Measurements from ENCODE around the gene WDR90. TPM values are rescaled to one million over a fixed set of nuclear protein-coding genes. Genes with fewer than 3 reads are reported as not detected.

WDR90 gene
- total and polyA plus RNA-seq, 2 donors from 2014 or later, result 10.6 to 51.6 TPM

DNA sequence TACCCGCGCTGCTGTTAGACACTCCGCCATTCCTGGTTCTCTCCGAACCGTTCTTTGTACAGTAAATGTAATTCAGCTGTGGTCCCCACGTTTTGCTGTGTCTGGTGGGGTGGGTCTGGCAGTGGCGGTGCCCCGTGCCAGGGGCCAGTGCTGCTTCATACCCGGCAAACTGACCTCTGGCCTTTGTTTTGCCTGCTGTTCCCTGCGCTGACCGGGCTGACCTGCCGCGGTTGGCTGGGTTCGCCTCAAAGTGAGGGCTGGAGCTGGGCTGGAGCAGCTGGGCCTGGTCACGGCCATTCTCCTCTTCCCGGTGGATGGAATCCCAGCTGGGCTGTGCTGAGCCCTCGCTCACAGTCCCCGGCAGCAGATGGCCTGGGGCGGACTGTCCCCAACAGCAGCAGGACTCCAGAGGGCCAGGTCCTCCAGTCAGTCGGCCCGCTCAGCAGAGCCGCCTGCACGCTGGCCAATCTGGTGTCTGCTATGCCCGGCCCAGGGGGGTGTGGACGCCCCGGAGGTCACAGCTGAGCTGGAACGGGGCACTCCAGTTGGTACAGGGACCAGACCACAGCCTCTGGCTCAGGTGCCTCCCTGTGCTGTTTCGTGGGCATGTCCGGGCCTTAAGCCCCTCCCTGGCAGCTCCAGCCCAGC, 19.9 kb upstream of the WDR90 start:
- Histone ChIP-seq H3K9ac (ENCODE audit: low read length in 3 of 3) (no peak overlapping the region), H3K4me1 (ENCODE audit: control insufficient read depth in 2 of 3, insufficient read depth in 2 of 3, low read depth in 1 of 3, low read length in 3 of 3) (peaks cover 0 to 25% (median 12%) of the 10 kb centered on the region in 3 donors), H3K27ac (ENCODE audit: low read depth in 2 of 2, low read length in 2 of 2) (peak overlapping the region in 1 of 2 donors; percentile 14), H3K27me3 (ENCODE audit: control insufficient read depth, insufficient read depth, low read length) (no peaks in the 10 kb centered on the region), H3K9me3 (ENCODE audit: control insufficient read depth in 2 of 3, insufficient read depth in 1 of 3, low read length in 3 of 3) (no peaks in the 10 kb centered on the region), H3K36me3 (ENCODE audit: control insufficient read depth in 2 of 3, insufficient read depth in 3 of 3, low read length in 3 of 3) (peaks cover 0 to 6% (median 0%) of the 10 kb centered on the region in 3 donors), H3K4me3 (ENCODE audit: low read length in 3 of 3) (no peak overlapping the region)
- DNase-seq (peak in 4 of 5 donors; percentile 53 to 87 (median 65)), FAIRE-seq (no peak)
- intact Hi-C loops (cut with DNase I), result no loop called here
- TF ChIP-seq, protein P1, sequence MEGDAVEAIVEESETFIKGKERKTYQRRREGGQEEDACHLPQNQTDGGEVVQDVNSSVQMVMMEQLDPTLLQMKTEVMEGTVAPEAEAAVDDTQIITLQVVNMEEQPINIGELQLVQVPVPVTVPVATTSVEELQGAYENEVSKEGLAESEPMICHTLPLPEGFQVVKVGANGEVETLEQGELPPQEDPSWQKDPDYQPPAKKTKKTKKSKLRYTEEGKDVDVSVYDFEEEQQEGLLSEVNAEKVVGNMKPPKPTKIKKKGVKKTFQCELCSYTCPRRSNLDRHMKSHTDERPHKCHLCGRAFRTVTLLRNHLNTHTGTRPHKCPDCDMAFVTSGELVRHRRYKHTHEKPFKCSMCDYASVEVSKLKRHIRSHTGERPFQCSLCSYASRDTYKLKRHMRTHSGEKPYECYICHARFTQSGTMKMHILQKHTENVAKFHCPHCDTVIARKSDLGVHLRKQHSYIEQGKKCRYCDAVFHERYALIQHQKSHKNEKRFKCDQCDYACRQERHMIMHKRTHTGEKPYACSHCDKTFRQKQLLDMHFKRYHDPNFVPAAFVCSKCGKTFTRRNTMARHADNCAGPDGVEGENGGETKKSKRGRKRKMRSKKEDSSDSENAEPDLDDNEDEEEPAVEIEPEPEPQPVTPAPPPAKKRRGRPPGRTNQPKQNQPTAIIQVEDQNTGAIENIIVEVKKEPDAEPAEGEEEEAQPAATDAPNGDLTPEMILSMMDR (IDR thresholded peaks at IDR 0.05; ENCODE audit: borderline replicate concordance, extremely low read depth, insufficient read depth), result no peak

DNA sequence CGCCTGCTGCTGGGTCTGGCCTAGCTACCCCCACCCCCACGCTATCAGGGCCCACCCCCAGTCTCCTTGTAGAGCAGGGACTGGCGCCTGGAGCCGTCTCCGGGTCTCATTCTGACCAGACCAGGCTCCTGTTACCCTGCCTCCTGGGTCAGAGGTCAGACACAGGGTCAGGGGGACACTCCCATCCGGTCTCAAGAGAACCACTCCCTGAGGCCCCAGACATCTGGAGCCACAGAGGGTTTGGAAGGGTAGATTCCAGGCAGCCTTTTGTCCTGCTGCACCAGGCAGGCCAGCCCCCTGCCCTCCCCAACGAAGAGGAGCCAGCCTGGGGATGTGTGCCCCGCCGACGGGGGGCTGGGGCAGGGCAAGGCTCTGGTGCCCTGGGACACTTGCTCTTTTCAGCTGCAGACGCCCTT, 19.3 kb upstream of the WDR90 start:
- TF ChIP-seq, protein P1 (IDR thresholded peaks at IDR 0.05; ENCODE audit: borderline replicate concordance, extremely low read depth, insufficient read depth), result no peak
- Histone ChIP-seq H3K4me3 (ENCODE audit: low read length in 3 of 3) (no peak overlapping the region), H3K9me3 (ENCODE audit: control insufficient read depth in 2 of 3, insufficient read depth in 1 of 3, low read length in 3 of 3) (no peaks in the 10 kb centered on the region), H3K9ac (ENCODE audit: low read length in 3 of 3) (no peak overlapping the region), H3K27ac (ENCODE audit: low read depth in 2 of 2, low read length in 2 of 2) (no peak overlapping the region), H3K4me1 (ENCODE audit: control insufficient read depth in 2 of 3, insufficient read depth in 2 of 3, low read depth in 1 of 3, low read length in 3 of 3) (peaks cover 0 to 27% (median 12%) of the 10 kb centered on the region in 3 donors), H3K36me3 (ENCODE audit: control insufficient read depth in 2 of 3, insufficient read depth in 3 of 3, low read length in 3 of 3) (peaks cover 0 to 6% (median 0%) of the 10 kb centered on the region in 3 donors), H3K27me3 (ENCODE audit: control insufficient read depth, insufficient read depth, low read length) (no peaks in the 10 kb centered on the region)
- intact Hi-C loops (cut with DNase I), result no loop called here
- no peak for FAIRE-seq
- peak in 2 of 5 donors; percentile 82 to 85 for DNase-seq

DNA sequence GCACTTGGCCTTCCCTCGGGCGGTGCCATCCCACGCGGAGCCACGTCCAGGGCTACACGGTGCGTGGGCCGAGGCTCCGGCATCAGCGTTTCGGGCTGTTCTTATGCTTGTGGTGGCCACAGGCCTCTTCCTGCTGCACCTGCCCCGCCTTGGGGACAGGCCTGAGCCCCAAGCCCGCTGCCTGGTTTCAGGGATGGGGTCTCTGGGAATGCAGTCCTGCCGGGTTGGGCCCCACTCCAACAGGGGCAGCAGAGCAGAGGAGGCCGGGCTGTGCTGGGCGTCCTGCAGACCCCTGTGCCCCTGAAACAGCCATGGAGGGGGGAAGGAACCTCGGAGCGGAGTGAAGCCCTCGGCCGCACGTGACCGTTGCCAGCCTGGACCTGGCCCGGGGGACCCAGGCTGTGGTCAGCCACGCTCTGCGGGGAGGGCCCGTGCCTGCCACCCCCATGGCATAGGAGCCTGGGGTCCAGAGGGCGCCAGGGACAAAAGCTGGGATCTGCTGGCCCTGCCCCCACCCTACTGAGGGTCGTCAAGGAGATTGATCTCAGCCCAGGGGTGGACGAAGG, 18.8 kb upstream of the WDR90 start:
- Histone ChIP-seq H3K9me3 (ENCODE audit: control insufficient read depth in 2 of 3, insufficient read depth in 1 of 3, low read length in 3 of 3) (no peaks in the 10 kb centered on the region), H3K9ac (ENCODE audit: low read length in 3 of 3) (no peak overlapping the region), H3K36me3 (ENCODE audit: control insufficient read depth in 2 of 3, insufficient read depth in 3 of 3, low read length in 3 of 3) (peaks cover 0 to 6% (median 0%) of the 10 kb centered on the region in 3 donors), H3K27ac (ENCODE audit: low read depth in 2 of 2, low read length in 2 of 2) (no peak overlapping the region), H3K27me3 (ENCODE audit: control insufficient read depth, insufficient read depth, low read length) (no peaks in the 10 kb centered on the region), H3K4me1 (ENCODE audit: control insufficient read depth in 2 of 3, insufficient read depth in 2 of 3, low read depth in 1 of 3, low read length in 3 of 3) (peaks cover 0 to 31% (median 12%) of the 10 kb centered on the region in 3 donors), H3K4me3 (ENCODE audit: low read length in 3 of 3) (no peak overlapping the region)
- FAIRE-seq (no peak), DNase-seq (peak in 1 of 5 donors; percentile 36)
- TF ChIP-seq, protein P1 (IDR thresholded peaks at IDR 0.05; ENCODE audit: borderline replicate concordance, extremely low read depth, insufficient read depth), result no peak
- intact Hi-C loops (cut with DNase I), result no loop called here

Data from kidney (tissue), 14 donors.